CD4-positive, alpha-beta T cell treated with Interleukin-6 for 4 hours (primary cell): Measurements from ENCODE around the gene RBP5.

Source experiments
- DNase-seq: peaks from one replicate; pipeline ENCODE4 v3.0.0-alpha.2; 2020; ENCODE audit warnings: mixed read lengths

RBP5 gene

GRCh38 chr12:7128681-7129286 is at the start of gene RBP5:
RBP5 (minus strand) TSS chr12:7128889; CDS start chr12:7128775, 114 bp downstream.
- DNase-seq: no peak

- DNase-seq: no peak
These were observed 49.8 kb upstream of the RBP5 start for GRCh38 chr12:7178481-7178880.

- no peak for DNase-seq
These were observed 47.9 kb upstream of the RBP5 start for GRCh38 chr12:7176595-7176994.

GRCh38 chr12:7175493-7175892 is 46.8 kb upstream of the RBP5 start:
- DNase-seq: no peak

GRCh38 chr12:7171854-7172253 is 43.2 kb upstream of the RBP5 start:
- DNase-seq: no peak

GRCh38 chr12:7169951-7170350 is 41.3 kb upstream of the RBP5 start:
- DNase-seq: no peak

- peak; percentile 30 for DNase-seq
These were observed 34.0 kb upstream of the RBP5 start for GRCh38 chr12:7162691-7163114.

GRCh38 chr12:7161811-7162210 is 33.1 kb upstream of the RBP5 start:
- DNase-seq: no peak

GRCh38 chr12:7161327-7161726 is 32.6 kb upstream of the RBP5 start:
- no peak for DNase-seq

GRCh38 chr12:7160183-7160582 is 31.5 kb upstream of the RBP5 start:
- no peak for DNase-seq

GRCh38 chr12:7158781-7159609 is 30.3 kb upstream of the RBP5 start:
- no peak for DNase-seq

- DNase-seq: no peak
These were observed 28.7 kb upstream of the RBP5 start for GRCh38 chr12:7157391-7157790.

- DNase-seq: no peak
These were observed 27.8 kb upstream of the RBP5 start for GRCh38 chr12:7156259-7157197.

GRCh38 chr12:7155471-7156034 is 26.9 kb upstream of the RBP5 start:
- DNase-seq: no peak

- DNase-seq: no peak
These were observed 26.3 kb upstream of the RBP5 start for GRCh38 chr12:7154901-7155470.

- DNase-seq: no peak
These were observed 25.4 kb upstream of the RBP5 start for GRCh38 chr12:7154042-7154441.

GRCh38 chr12:7152818-7153217 is 24.1 kb upstream of the RBP5 start:
- no peak for DNase-seq

GRCh38 chr12:7151532-7151931 is 22.8 kb upstream of the RBP5 start:
- DNase-seq: no peak

GRCh38 chr12:7150841-7151240 is 22.2 kb upstream of the RBP5 start:
- DNase-seq: no peak

GRCh38 chr12:7150356-7150755 is 21.7 kb upstream of the RBP5 start:
- DNase-seq: no peak

- DNase-seq: no peak
These were observed 18.2 kb upstream of the RBP5 start for GRCh38 chr12:7146906-7147305.

- DNase-seq: no peak
These were observed 17.5 kb upstream of the RBP5 start for GRCh38 chr12:7146228-7146627.

GRCh38 chr12:7145671-7146070 is 17.0 kb upstream of the RBP5 start:
- no peak for DNase-seq
